IPS-15b (cell line): ENCODE data around the gene CPXM2.
A peak's percentile ranks its signal among the peaks of the same experiment; 100 is the strongest.

Source experiments
- H3K27me3 ChIP-seq: one replicate; pipeline ENCODE4 v1.6.1; 2013; ENCODE audit warnings: low read length; ENCODE audit not compliant: control insufficient read depth, insufficient read depth
- H3K36me3 ChIP-seq: one replicate; pipeline ENCODE4 v1.6.1; 2013; ENCODE audit warnings: low read length; ENCODE audit not compliant: control insufficient read depth, insufficient read depth
- H3K4me1 ChIP-seq: one replicate; pipeline ENCODE4 v1.6.1; 2013; ENCODE audit warnings: mild to moderate bottlenecking, low read length; ENCODE audit not compliant: control insufficient read depth, insufficient read depth
- H3K4me3 ChIP-seq: one replicate; pipeline ENCODE4 v1.5.1; 2013; ENCODE audit warnings: low read depth, low read length
- H3K9ac ChIP-seq: one replicate; pipeline ENCODE4 v1.6.1; 2013; ENCODE audit warnings: low read depth, mild to moderate bottlenecking, low read length
- H3K9me3 ChIP-seq: one replicate; pipeline ENCODE4 v1.6.1; 2013; ENCODE audit warnings: mild to moderate bottlenecking, low read length; ENCODE audit not compliant: control insufficient read depth, insufficient read depth

CPXM2 gene

GRCh38 chr10:123901621-123902020, 10.0 kb upstream of the CPXM2 start:
- Histone ChIP-seq H3K36me3 (no peaks in the 10 kb centered on the region), H3K27me3 (no peaks in the 10 kb centered on the region), H3K9me3 (no peaks in the 10 kb centered on the region), H3K4me3 (no peak overlapping the region), H3K9ac (no peak overlapping the region), H3K4me1 (peaks cover 5% of the 10 kb centered on the region)

DNA sequence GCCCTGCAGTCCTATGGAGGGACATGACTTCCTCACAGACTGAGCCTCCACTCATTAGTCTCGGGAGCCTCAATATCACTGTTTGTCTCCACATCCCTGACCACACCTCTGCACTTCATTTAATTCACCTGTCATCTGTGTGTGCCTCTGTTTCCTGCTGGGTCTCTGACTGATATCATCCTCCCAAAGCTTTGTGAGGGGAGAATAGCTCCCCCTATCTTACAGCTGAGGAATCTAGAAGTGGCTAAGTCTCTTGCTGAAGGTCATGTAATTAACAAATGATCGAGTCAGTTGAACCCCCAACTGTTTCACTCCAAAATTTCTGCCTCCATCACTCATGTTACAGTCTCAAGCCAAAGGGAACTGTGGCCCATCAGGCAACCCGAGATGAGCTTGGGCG, 5.5 kb upstream of the CPXM2 start:
- Histone ChIP-seq H3K9ac (no peak overlapping the region), H3K4me3 (no peak overlapping the region), H3K36me3 (peaks cover 3% of the 10 kb centered on the region), H3K9me3 (no peaks in the 10 kb centered on the region), H3K4me1 (no peaks in the 10 kb centered on the region), H3K27me3 (peaks cover 6% of the 10 kb centered on the region)

GRCh38 chr10:123896246-123896927, 4.8 kb upstream of the CPXM2 start:
- Histone ChIP-seq H3K27me3 (peaks cover 8% of the 10 kb centered on the region), H3K36me3 (peaks cover 3% of the 10 kb centered on the region), H3K9ac (no peak overlapping the region), H3K4me3 (no peak overlapping the region), H3K9me3 (no peaks in the 10 kb centered on the region), H3K4me1 (no peaks in the 10 kb centered on the region)

DNA sequence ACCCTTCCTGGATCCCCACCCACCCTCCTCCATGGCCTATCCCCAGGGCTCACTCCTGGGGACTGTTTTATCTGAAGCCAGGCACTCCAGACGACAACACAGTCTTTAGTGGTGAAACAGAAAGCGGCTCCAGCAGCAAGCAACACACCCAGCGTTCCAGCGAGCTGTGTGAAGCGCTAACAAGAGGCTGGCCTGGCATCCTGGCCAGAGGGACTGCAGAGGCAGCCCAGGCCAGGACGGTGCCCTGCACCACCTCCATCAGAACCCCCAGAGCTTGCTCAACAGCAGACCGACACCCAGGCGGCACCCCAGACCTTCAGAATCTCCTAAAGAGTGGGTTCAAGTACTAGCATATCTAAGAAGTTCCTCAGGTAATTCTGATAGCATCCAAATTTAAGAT, 2.0 kb upstream of the CPXM2 start:
- Histone ChIP-seq H3K36me3 (peaks cover 3% of the 10 kb centered on the region), H3K4me3 (no peak overlapping the region), H3K9me3 (no peaks in the 10 kb centered on the region), H3K27me3 (peaks cover 12% of the 10 kb centered on the region), H3K9ac (no peak overlapping the region), H3K4me1 (peaks cover 3% of the 10 kb centered on the region)

DNA sequence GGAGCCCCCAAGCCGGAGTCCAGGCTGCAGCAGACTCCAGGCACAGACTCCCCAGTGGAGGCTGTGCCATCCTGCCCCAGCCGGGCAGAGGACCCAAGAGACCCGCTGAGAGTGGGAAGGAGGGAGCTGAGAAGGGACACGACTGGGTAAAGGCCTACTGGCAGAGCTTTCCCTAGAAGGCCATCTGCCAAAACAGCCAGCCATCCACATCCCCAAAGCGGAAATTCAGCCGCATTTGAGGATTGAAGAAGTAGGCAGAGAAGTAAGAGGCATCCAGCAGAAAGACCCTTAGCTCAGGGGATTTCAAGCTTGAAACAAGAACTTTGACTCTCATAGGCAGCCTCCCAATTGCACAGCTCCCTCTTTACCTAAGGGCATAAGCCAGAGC, 857 bp downstream of the CPXM2 start:
- peak overlapping the region; percentile 40 for H3K4me3 ChIP-seq
- H3K36me3 ChIP-seq = peaks cover 3% of the 10 kb centered on the region
- peak overlapping the region; percentile 50 for H3K9ac ChIP-seq

GRCh38 chr10:123890226-123890625, 1.4 kb downstream of the CPXM2 start:
- Histone ChIP-seq H3K4me1 (peaks cover 3% of the 10 kb centered on the region), H3K9ac (no peak overlapping the region), H3K27me3 (peaks cover 12% of the 10 kb centered on the region), H3K9me3 (no peaks in the 10 kb centered on the region), H3K4me3 (peak overlapping the region; percentile 40), H3K36me3 (peaks cover 3% of the 10 kb centered on the region)

More for the DNA sequence above, 857 bp downstream of the CPXM2 start:
- Histone ChIP-seq H3K27me3 (peaks cover 12% of the 10 kb centered on the region), H3K4me1 (peaks cover 3% of the 10 kb centered on the region), H3K9me3 (no peaks in the 10 kb centered on the region)

DNA sequence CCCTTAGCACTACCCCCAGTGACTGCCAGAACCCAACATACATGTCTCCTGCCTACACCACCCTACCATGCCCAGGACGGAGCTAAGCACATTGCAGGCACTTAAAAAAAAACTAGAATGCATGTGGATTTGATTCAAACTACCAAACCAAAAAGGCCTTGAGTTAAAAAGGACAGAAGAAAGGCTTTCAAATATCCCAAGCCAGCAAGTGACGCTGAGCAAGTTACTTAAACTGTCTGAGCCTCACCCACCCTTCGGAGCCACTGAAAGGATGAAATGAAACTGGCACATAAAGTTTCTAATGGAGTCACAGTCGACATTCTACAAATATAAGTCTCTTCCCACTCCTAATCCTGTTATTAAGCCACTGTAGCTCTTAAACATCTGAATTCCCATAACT, 1.8 kb downstream of the CPXM2 start:
- Histone ChIP-seq H3K9me3 (no peaks in the 10 kb centered on the region), H3K9ac (no peak overlapping the region), H3K36me3 (peaks cover 3% of the 10 kb centered on the region), H3K27me3 (peaks cover 12% of the 10 kb centered on the region), H3K4me3 (no peak overlapping the region), H3K4me1 (peaks cover 3% of the 10 kb centered on the region)

- Histone ChIP-seq H3K36me3 (peaks cover 2% of the 10 kb centered on the region), H3K9ac (no peak overlapping the region), H3K4me3 (no peak overlapping the region), H3K27me3 (peaks cover 12% of the 10 kb centered on the region), H3K4me1 (peaks cover 3% of the 10 kb centered on the region), H3K9me3 (no peaks in the 10 kb centered on the region)
Observed at GRCh38 chr10:123888751-123889150, 2.9 kb downstream of the CPXM2 start.

- H3K36me3 ChIP-seq = no peaks in the 10 kb centered on the region
- no peak overlapping the region for H3K9ac ChIP-seq
- peaks cover 3% of the 10 kb centered on the region for H3K4me1 ChIP-seq
- no peaks in the 10 kb centered on the region for H3K9me3 ChIP-seq
- peaks cover 12% of the 10 kb centered on the region for H3K27me3 ChIP-seq
- no peak overlapping the region for H3K4me3 ChIP-seq
Observed at GRCh38 chr10:123888256-123888655, 3.4 kb downstream of the CPXM2 start.

GRCh38 chr10:123886292-123886691, 5.3 kb downstream of the CPXM2 start:
- Histone ChIP-seq H3K9ac (no peak overlapping the region), H3K9me3 (no peaks in the 10 kb centered on the region), H3K4me1 (peaks cover 3% of the 10 kb centered on the region), H3K4me3 (no peak overlapping the region), H3K36me3 (no peaks in the 10 kb centered on the region), H3K27me3 (peaks cover 4% of the 10 kb centered on the region)

- H3K4me1 ChIP-seq = peaks cover 3% of the 10 kb centered on the region
- no peak overlapping the region for H3K9ac ChIP-seq
- H3K4me3 ChIP-seq = no peak overlapping the region
- no peaks in the 10 kb centered on the region for H3K9me3 ChIP-seq
- peaks cover under 1% of the 10 kb centered on the region for H3K27me3 ChIP-seq
- H3K36me3 ChIP-seq = no peaks in the 10 kb centered on the region
Observed at GRCh38 chr10:123885406-123886170, 6.0 kb downstream of the CPXM2 start.

GRCh38 chr10:123884907-123885381, 6.7 kb downstream of the CPXM2 start:
- no peak overlapping the region for H3K9ac ChIP-seq
- H3K4me3 ChIP-seq = no peak overlapping the region
- no peaks in the 10 kb centered on the region for H3K27me3 ChIP-seq
- no peaks in the 10 kb centered on the region for H3K9me3 ChIP-seq
- H3K4me1 ChIP-seq = no peaks in the 10 kb centered on the region
- no peaks in the 10 kb centered on the region for H3K36me3 ChIP-seq
